GM18499 (cell line): Measurements from ENCODE around the gene LFNG.
A peak's percentile ranks its signal among the peaks of the same experiment; 100 is the strongest.
"Not testable (repeated sequence)": the region's sequence is repeated elsewhere in the genome, so short reads cannot be mapped to it uniquely, and the experiment has no call there.

Experiments used
- ATAC-seq: cut with Tn5 transposase; IDR thresholded peaks from one replicate; pipeline ENCODE4 v1.9.1; 2021; ENCODE audit warnings: moderate number of reproducible peaks; ENCODE audit not compliant: insufficient read depth, unreplicated experiment

The LFNG gene

DNA sequence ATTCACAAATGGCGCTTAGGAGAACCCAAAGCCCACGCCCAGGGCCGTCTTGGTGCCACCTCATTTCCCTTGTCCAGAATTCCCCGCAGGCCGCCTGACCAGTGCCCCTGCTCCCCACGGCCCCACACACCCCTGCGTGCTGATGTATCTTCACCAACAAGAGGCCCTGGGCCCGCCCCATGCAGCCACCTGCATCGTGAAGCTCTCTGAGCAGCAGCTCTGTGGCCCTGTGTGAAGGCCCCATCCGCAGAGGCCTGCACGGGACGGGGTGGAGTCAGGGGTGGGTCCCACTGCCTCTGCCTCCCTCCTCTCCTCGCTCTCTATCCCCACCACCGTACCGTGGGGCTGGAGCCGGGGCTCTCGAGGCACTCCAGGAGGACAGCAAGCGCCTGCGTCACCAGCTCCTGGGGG lies 21.1 kb downstream of the LFNG start:
- ATAC-seq, result no peak

GRCh38 chr7:2541291-2542010 lies 21.9 kb downstream of the LFNG start:
- ATAC-seq, result no peak

DNA sequence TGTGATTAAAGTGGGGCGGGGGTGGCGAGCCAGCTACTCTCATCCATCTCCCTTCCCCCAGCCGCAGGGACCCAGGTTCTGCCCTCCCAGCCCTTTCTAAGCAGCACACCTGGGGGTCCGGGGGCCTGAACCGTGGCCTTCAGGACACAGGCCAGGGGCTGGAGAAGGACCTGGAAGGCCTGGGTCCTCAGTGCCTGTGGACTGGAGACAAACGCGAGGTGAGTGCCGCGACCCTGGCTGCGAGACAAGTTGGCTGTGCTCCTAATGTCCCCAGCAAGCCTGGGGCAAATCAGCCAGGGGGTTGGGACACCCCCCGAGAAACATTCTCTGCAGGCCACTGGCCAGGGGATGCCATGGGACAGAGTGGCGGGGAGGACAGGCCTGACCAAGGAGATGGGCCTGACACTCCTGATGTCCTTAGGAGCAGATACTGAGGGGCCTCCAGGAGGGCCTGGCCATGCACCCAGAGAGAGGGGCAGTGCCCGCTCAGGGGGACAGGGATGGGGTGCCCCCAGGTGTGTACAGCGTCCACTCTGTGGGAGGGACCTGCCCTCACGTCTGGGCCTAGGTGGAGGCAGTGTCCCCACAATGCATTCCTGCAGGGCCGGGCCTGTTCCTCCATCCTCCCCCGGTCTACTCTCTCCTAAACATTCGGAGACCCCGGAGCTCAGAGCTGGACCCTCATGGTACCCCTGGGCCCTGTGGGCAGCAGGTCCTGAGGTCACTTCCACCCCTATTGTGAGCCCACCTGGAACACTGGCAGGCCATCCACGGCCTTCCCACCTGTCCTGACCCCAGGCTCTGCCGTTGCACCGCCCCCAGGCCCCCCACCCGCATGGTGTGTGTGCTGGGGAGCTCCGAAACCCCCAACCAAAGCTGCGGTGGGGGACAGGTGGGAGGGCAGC lies 22.7 kb downstream of the LFNG start:
- ATAC-seq, result no peak

- ATAC-seq, result no peak
Measured at GRCh38 chr7:2542916-2543871, 23.6 kb downstream of the LFNG start.

DNA sequence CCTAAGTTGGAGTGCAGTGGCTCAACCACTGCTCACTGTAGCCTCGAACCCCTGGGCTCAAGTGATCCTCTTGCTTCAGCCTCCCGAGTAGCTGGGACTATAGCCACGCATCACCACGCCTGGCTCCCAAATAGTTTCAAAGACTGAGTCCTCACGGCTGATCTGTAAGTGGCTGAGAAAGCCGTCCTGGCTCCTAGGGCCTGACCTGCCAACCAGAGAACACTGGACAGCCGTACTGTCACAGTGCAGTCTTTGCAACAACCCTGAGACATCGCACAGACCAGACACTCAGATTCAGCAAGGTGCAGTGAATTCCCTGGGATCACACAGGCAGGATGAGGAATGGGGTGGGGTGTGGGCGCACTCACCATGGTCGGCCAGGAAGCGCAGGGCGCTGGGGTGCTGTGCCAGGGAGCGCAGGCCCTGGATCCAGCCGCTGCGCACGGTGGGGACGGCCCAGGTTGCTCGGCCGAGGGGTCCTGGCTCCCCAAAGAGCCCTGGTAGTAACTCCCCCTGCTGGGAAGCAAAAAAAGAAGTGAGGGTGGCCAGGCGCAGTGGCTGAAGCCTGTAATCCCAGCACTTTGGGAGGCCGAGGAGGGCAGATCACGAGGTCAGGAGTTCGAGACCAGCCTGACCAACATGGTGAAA lies 25.1 kb downstream of the LFNG start:
- no peak for ATAC-seq

GRCh38 chr7:2545746-2546425 lies 26.3 kb downstream of the LFNG start:
- ATAC-seq, result no peak

- ATAC-seq, result no peak
Measured at GRCh38 chr7:2546776-2547586, 27.4 kb downstream of the LFNG start.

DNA sequence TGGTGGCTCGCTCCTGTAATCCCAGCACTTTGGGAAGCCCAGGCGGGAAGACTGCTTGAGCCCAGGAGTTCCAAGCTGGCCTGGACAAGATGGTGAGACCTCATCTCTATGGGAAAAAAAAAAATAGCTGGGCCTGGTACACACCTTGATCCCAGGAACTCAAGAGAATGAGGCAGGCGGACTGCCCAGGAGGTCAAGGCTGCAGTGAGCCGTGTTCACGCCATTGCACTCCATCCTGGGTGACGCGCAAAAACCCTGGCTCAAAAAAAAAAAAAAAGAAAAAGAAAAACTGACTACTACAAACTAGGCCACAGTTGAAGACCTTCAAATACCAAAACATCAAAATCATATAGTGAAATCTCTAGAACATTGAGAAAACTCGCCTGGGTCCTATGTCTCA lies 31.8 kb downstream of the LFNG start:
- no peak for ATAC-seq

DNA sequence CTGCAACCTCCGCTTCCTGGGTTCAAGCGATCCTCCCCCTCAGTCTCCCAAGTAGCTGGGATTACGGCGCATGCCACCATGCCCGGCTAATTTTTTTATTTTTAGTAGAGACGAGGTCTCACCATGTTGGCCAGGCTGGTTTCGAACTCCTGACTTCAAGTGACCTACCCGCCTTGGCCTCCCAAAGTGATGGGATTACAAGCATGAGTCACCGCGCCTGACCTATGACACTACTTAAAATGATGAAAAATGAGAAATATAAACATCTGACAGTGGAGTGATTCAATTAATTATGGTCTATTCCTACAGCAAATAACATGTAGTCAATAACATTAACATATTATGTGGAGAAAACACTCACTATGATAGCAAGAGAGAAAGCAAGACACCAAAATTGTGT lies 33.5 kb downstream of the LFNG start:
- ATAC-seq, result no peak

- ATAC-seq, result no peak
Measured at GRCh38 chr7:2553831-2554581, 34.4 kb downstream of the LFNG start.

GRCh38 chr7:2554661-2555111 lies 35.1 kb downstream of the LFNG start:
- ATAC-seq, result no peak

GRCh38 chr7:2555121-2556052 lies 35.8 kb downstream of the LFNG start, which contains the start of gene BRAT1:
Gene BRAT1 (minus strand): TSS chr7:2555524. CDS start chr7:2554431, 1,093 bp downstream.
- ATAC-seq, result peak; percentile 44

- ATAC-seq, result no peak
Measured at GRCh38 chr7:2558629-2559282, 39.2 kb downstream of the LFNG start, which contains the start of gene IQCE. Gene IQCE (plus strand): TSS chr7:2558979. CDS start chr7:2559182, 203 bp downstream.

DNA sequence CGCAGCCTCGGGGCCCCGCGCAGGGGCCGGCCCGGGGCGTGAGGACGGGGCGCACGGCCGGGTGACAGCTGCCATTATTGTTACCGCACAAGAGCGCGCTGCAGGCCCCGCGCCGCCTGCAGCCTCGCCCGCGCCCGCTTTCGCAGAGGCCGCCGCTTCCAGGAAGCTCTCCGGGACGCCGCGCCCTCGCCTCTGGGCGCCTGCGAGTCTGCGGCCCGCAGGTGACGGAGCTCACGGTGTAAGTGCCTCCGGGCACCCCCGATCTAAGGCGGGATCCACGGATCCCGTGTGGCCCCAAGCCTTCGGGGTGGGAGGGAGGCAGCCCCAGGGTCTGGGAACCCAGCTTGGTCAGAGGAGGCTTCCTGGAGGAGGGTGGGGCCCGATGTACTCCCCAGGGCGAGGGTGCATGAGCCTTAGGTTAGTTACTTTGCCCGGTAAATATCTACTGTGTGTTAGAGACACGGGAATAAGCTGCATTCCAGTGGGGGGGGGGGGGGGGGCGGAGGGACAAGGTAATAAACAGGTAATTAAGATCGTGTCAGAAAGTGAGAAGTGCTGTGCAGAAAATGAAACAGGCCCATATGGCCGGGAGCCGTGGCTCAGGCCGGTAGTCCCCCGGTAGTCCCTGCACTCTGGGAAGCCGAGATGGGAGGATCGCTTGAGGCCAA lies 39.8 kb downstream of the LFNG start:
- ATAC-seq, result no peak

GRCh38 chr7:2563955-2564354 lies 44.4 kb downstream of the LFNG start:
- not testable (repeated sequence) for ATAC-seq
